Measurements from ENCODE around the gene CIAO2B.

- TF ChIP-seq CTCF (IDR thresholded peaks at IDR 0.05; ENCODE audit: insufficient read depth, low read length) (no peak), REST (IDR thresholded peaks at IDR 0.05; ENCODE audit: insufficient replicate concordance, low read depth) (no peak), POLR2AphosphoS5 (IDR thresholded peaks at IDR 0.05; ENCODE audit: low read depth) (no peak), GABPA (IDR thresholded peaks at IDR 0.05; ENCODE audit: low read depth) (no peak)
These were observed 42.8 kb downstream of the CIAO2B start for GRCh38 chr16:66891360-66891759.
